Suprapubic skin (tissue), 4 donors: ENCODE measurements around the gene ZNF502. TPM values are rescaled to one million over a fixed set of nuclear protein-coding genes. Genes with fewer than 3 reads are reported as not detected.

Experiments
- DNase-seq, 2 donors: peaks; one replicate each; pipeline ENCODE4 v3.0.0-alpha.2; 2019; ENCODE audit warnings: low spot score in 2 of 2
- H3K27ac ChIP-seq: fragments of 200-600 bp; sonication (generic); one replicate; pipeline ENCODE4 v1.5.1; 2019
- H3K27me3 ChIP-seq: fragments of 200-600 bp; sonication (generic); one replicate; pipeline ENCODE4 v1.5.1; 2019
- H3K36me3 ChIP-seq: fragments of 200-600 bp; sonication (generic); one replicate; pipeline ENCODE4 v1.5.1; 2019
- H3K4me1 ChIP-seq: fragments of 200-600 bp; sonication (generic); one replicate; pipeline ENCODE4 v1.5.1; 2019
- H3K4me3 ChIP-seq: fragments of 200-600 bp; sonication (generic); one replicate; pipeline ENCODE4 v1.5.1; 2019; ENCODE audit warnings: mild to moderate bottlenecking
- H3K9me3 ChIP-seq: fragments of 200-600 bp; sonication (generic); one replicate; pipeline ENCODE4 v1.5.1; 2019
- CTCF ChIP-seq, 2 donors: fragments of 200-600 bp in 1 of 2; fragments of 450-650 bp in 1 of 2; sonication (generic) in 1 of 2; IDR thresholded peaks; one replicate each; pipeline ENCODE4 v1.5.1; 2016 to 2019; ENCODE audit warnings: antibody characterized with exemption in 2 of 2, mild to moderate bottlenecking in 1 of 2, moderate library complexity in 1 of 2
- EP300 ChIP-seq: sonication (generic); formaldehyde crosslinking; IDR thresholded peaks from one replicate; pipeline ENCODE4 v1.6.1; 2017; ENCODE audit warnings: antibody characterized with exemption
- POLR2A ChIP-seq, 2 donors: fragments of 450-650 bp; IDR thresholded peaks; one replicate each; pipeline ENCODE4 v1.6.1; 2017; ENCODE audit warnings: antibody characterized with exemption in 2 of 2, mild to moderate bottlenecking in 2 of 2, moderate library complexity in 2 of 2
- POLR2AphosphoS5 ChIP-seq, 3 donors: sonication (generic); formaldehyde crosslinking; IDR thresholded peaks; one replicate each; pipeline ENCODE4 v1.6.1; 2017; ENCODE audit warnings: antibody characterized with exemption in 3 of 3
- WGBS: methylation state at CpG from one replicate; pipeline ENCODE4 v1.1.5; 2018; 5-methylcytosine and 5-hydroxymethylcytosine counted together
- total RNA-seq, 4 donors: library from RNA; depleted of rRNA; stranded (reverse); fragments of >200 nt; gene quantifications; one replicate each; pipeline ENCODE4 v1.1.0, GENCODE V29; 2016

ZNF502 gene
- total RNA-seq, 4 donors from 2014 or later: 3.2 to 5.7 (median 4.6) TPM

GRCh38 chr3:44772099-44772442 lies 59.6 kb downstream of the ZNF502 start:
- no peak for DNase-seq
- no peaks in the 10 kb centered on the region for H3K36me3 ChIP-seq
- no peak overlapping the region for H3K27ac ChIP-seq
- H3K4me3 ChIP-seq: no peak overlapping the region
- H3K9me3 ChIP-seq: peaks cover 8% of the 10 kb centered on the region
- H3K27me3 ChIP-seq: no peaks in the 10 kb centered on the region
- no peaks in the 10 kb centered on the region for H3K4me1 ChIP-seq
- no peak for TF ChIP-seq POLR2AphosphoS5 (IDR thresholded peaks at IDR 0.05)
- no peak for TF ChIP-seq EP300
- TF ChIP-seq CTCF (IDR thresholded peaks at IDR 0.05): no peak
- TF ChIP-seq POLR2A (IDR thresholded peaks at IDR 0.05): no peak
- 93% methylated on average over 1 of the region's 1 CpG for WGBS

Other genes with a start within 250 kb of the ZNF502 start
- gene ZNF445, start 235.0 kb upstream of the ZNF502 start, total RNA-seq: 10 to 100 TPM in 1 of 4 donors, 1 to 10 TPM in 3; 5.7 to 19.8 (median 7.8) TPM
- 1 to 10 TPM; 2.2 to 3.9 (median 2.8) TPM for gene ZKSCAN7, start 157.5 kb upstream of the ZNF502 start, total RNA-seq
- 1 to 10 TPM in 1 of 4 donors, under 1 TPM in 3; 0.16 to 1.0 (median 0.67) TPM for gene ZNF660, start 127.7 kb upstream of the ZNF502 start, total RNA-seq
- 10 to 100 TPM; 10.2 to 17.0 (median 14.9) TPM for gene ZNF197, start 87.6 kb upstream of the ZNF502 start, total RNA-seq
- gene ZNF35, start 63.9 kb upstream of the ZNF502 start, total RNA-seq: 1 to 10 TPM; 5.2 to 8.5 (median 7.6) TPM
- 1 to 10 TPM; 1.4 to 4.0 (median 2.3) TPM for gene ZNF501, start 17.0 kb downstream of the ZNF502 start, total RNA-seq
- 10 to 100 TPM; 20.6 to 27.4 (median 22.7) TPM for gene KIAA1143, start 49.0 kb downstream of the ZNF502 start, total RNA-seq
- gene KIF15, start 49.1 kb downstream of the ZNF502 start, total RNA-seq: 1 to 10 TPM; 1.1 to 4.8 (median 2.1) TPM
- gene TMEM42, start 149.3 kb downstream of the ZNF502 start, total RNA-seq: 10 to 100 TPM; 15.9 to 27.2 (median 20.8) TPM
- gene TGM4, start 161.9 kb downstream of the ZNF502 start, total RNA-seq: under 1 TPM in 2 of 4 donors, not detected in 2; 0.30 to 0.56 TPM